ENCODE measurements around the gene AADACL3. TPM values are rescaled to one million over a fixed set of nuclear protein-coding genes. Genes with fewer than 3 reads are reported as not detected.

AADACL3 gene
- total RNA-seq, 4 donors from 2014 or later = not detected

DNA sequence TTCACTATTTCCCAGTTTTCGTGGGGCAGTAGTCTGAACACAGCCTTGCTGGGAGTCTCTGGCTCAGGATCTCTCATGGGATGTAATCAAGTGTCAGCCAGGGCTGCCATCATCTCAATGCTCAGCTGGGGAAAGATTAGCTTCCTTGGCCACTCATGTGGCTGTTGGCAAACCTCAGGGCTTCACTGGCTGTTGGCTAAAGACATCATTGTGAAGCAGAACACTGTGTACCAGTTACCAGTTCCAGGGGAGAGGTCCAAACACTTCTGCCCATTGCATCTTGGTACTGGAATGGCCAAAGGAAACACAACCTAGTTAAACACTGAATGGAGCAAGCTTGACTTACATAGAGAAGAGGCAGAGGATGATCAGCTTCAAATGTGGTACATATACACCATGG is 38.3 kb upstream of the AADACL3 start:
- Histone ChIP-seq H3K4me3 (no peak overlapping the region), H3K27ac (no peak overlapping the region), H3K9me3 (no peaks in the 10 kb centered on the region), H3K4me1 (no peaks in the 10 kb centered on the region), H3K27me3 (no peaks in the 10 kb centered on the region), H3K36me3 (no peaks in the 10 kb centered on the region)
- intact Hi-C loops (cut with DNase I; ENCODE audit: low total_unique reads) = no loop called here
- no peak for DNase-seq
- TF ChIP-seq, protein P1, sequence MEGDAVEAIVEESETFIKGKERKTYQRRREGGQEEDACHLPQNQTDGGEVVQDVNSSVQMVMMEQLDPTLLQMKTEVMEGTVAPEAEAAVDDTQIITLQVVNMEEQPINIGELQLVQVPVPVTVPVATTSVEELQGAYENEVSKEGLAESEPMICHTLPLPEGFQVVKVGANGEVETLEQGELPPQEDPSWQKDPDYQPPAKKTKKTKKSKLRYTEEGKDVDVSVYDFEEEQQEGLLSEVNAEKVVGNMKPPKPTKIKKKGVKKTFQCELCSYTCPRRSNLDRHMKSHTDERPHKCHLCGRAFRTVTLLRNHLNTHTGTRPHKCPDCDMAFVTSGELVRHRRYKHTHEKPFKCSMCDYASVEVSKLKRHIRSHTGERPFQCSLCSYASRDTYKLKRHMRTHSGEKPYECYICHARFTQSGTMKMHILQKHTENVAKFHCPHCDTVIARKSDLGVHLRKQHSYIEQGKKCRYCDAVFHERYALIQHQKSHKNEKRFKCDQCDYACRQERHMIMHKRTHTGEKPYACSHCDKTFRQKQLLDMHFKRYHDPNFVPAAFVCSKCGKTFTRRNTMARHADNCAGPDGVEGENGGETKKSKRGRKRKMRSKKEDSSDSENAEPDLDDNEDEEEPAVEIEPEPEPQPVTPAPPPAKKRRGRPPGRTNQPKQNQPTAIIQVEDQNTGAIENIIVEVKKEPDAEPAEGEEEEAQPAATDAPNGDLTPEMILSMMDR (IDR thresholded peaks at IDR 0.05) = no peak
- TF ChIP-seq POLR2A (IDR thresholded peaks at IDR 0.05) = no peak

DNA sequence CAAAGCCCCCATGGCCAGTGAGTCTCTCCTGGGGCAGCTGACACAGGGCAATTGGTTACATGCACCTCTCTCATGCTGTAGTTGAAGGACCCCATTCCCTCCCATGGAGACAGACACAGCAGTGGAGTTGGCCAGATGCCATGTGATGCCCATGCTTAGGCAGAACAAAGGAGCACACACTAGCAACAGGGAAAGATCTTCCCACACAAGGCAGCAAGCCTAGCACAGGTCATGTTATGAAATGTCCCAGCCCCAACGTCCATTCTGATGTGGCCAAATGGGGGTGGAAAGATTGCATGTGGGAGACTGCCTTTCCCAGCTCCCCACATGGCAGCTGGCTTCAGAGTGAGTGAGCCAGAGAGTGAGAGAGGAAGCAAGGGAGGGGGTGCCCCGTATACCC is 37.6 kb upstream of the AADACL3 start:
- no peaks in the 10 kb centered on the region for H3K27me3 ChIP-seq
- no peaks in the 10 kb centered on the region for H3K9me3 ChIP-seq
- no peak for TF ChIP-seq POLR2A (IDR thresholded peaks at IDR 0.05)
- TF ChIP-seq, protein P1 (IDR thresholded peaks at IDR 0.05) = no peak
- no peak overlapping the region for H3K27ac ChIP-seq
- intact Hi-C loops (cut with DNase I; ENCODE audit: low total_unique reads) = no loop called here
- no peaks in the 10 kb centered on the region for H3K36me3 ChIP-seq
- no peaks in the 10 kb centered on the region for H3K4me1 ChIP-seq
- no peak for DNase-seq
- no peak overlapping the region for H3K4me3 ChIP-seq

DNA sequence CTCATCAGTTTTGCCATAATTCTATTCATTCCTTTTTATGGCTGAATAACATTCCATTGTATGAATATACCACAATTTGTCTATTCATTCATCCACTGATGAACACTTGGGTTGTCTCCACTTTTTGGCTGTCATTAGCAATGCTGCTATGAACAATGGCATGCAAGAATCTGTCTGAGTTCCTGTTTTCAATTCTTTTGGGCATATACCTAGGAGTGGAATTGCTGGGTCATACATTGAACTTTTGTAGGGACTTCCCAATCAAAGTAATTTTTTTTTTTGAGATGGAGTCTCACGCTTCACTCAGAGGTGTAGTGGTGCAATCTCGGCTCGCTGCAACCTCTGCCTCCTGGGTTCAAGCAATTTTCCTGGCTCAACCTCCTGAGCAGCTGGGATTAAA is 37.1 kb upstream of the AADACL3 start:
- Histone ChIP-seq H3K4me3 (no peak overlapping the region), H3K36me3 (no peaks in the 10 kb centered on the region), H3K9me3 (no peaks in the 10 kb centered on the region), H3K27ac (no peak overlapping the region), H3K4me1 (no peaks in the 10 kb centered on the region), H3K27me3 (no peaks in the 10 kb centered on the region)
- TF ChIP-seq POLR2A (IDR thresholded peaks at IDR 0.05) = no peak
- TF ChIP-seq, protein P1 (IDR thresholded peaks at IDR 0.05) = no peak
- no peak for DNase-seq
- intact Hi-C loops (cut with DNase I; ENCODE audit: low total_unique reads) = no loop called here

DNA sequence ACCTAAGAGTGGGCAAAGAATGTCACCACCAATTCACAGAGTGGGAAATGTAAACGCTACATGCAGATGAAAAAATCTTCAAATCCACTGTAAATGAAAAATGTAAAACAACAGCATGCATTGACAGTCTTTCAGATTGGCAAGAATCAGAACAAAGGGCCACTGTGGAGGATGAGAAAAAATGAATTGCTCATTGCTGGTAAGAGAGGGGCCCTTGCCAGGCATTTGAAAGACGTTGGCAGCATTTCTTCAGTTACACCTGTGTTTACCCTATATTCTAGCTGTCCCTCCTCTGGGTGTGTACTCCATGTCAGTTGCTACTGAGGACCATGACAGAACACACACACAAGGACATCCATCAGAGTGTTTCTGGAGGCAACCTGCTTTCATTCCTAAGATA is 25.8 kb upstream of the AADACL3 start:
- no peaks in the 10 kb centered on the region for H3K36me3 ChIP-seq
- no peak overlapping the region for H3K4me3 ChIP-seq
- no peaks in the 10 kb centered on the region for H3K9me3 ChIP-seq
- no peak overlapping the region for H3K27ac ChIP-seq
- intact Hi-C loops (cut with DNase I; ENCODE audit: low total_unique reads) = no loop called here
- DNase-seq = no peak
- no peaks in the 10 kb centered on the region for H3K27me3 ChIP-seq
- TF ChIP-seq, protein P1 (IDR thresholded peaks at IDR 0.05) = no peak
- TF ChIP-seq POLR2A (IDR thresholded peaks at IDR 0.05) = no peak
- no peaks in the 10 kb centered on the region for H3K4me1 ChIP-seq

DNA sequence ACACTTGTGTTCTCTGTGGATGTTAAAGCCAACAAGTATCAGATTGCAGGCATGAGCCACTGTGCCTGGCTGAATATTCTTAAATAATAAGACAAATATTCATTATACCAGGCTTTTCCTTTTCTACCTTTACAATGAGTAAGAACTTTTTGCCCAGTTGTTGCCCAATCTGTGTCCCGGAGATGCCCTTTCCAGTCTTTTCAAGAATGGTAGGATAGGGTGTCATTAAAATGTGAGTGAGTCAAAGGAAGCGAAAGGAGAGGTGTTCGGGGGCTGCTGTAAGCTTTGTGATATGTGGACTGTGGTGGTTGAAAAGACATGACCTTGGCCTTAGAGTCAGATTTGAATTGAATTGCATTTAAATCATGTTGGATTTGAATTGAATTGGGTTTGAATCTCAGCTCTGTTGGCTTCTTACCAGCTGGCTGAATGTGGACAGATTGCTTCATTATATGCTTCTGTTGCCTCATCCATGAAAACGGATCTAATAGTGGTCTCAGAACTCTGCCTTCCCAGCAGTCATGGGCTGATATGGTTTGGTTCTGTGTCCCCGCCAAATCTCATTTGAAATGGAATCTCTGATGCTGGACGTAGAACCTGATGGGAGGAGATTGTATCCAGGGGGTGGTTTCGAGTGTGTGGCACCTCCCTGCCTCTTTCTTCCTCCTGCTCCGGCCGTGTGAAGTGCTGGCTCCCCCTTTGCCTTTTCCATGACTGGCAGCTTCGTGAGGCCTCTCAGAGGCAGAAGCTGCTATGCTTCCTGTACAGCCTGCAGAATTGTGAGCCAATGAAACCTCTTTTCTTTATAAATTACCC is 22.7 kb upstream of the AADACL3 start:
- Histone ChIP-seq H3K4me1 (no peaks in the 10 kb centered on the region), H3K27ac (no peak overlapping the region), H3K4me3 (no peak overlapping the region), H3K27me3 (no peaks in the 10 kb centered on the region), H3K36me3 (no peaks in the 10 kb centered on the region), H3K9me3 (no peaks in the 10 kb centered on the region)
- no peak for DNase-seq
- TF ChIP-seq, protein P1 (IDR thresholded peaks at IDR 0.05) = no peak
- TF ChIP-seq POLR2A (IDR thresholded peaks at IDR 0.05) = no peak
- intact Hi-C loops (cut with DNase I; ENCODE audit: low total_unique reads) = no loop called here

Measured in uterus (tissue), 4 donors.